Brain microvascular endothelial cell (primary cell): ENCODE data around the gene GPR150.

ENCODE experiments used
- DNase-seq: peaks from one replicate; pipeline ENCODE4 v3.0.0-alpha.2; 2020
- H3K27ac ChIP-seq: fragments of 250-450 bp; sonication (Bioruptor Pico); 2 replicates; pipeline ENCODE4 v1.5.1; 2020; ENCODE audit warnings: mild to moderate bottlenecking, moderate library complexity
- H3K27me3 ChIP-seq: fragments of 250-450 bp; sonication (Bioruptor Pico); replicated peaks from 2 replicates; pipeline ENCODE4 v1.5.1; 2020; ENCODE audit warnings: mild to moderate bottlenecking
- H3K36me3 ChIP-seq: fragments of 250-450 bp; sonication (Bioruptor Pico); replicated peaks from 2 replicates; pipeline ENCODE4 v1.5.1; 2020; ENCODE audit warnings: mild to moderate bottlenecking
- H3K4me3 ChIP-seq: 2 replicates; pipeline ENCODE4 v1.5.1; 2011; ENCODE audit warnings: low read depth, mild to moderate bottlenecking, control low read depth, low read length, moderate library complexity
- CTCF ChIP-seq: IDR thresholded peaks from 2 replicates; pipeline ENCODE4 v1.5.1; 2011; ENCODE audit warnings: low read depth, mild to moderate bottlenecking, moderate library complexity, low read length, control low read depth, inconsistent platforms; ENCODE audit errors: missing control alignments
- in situ Hi-C: cut with HindIII; loops from 2 replicates; pipeline ENCODE4 v1.10.0; 2017; ENCODE audit warnings: low sequenced_read_pairs, low pct_ligation_motif_present

GPR150 gene

GRCh38 chr5:95667678-95668077 is 47.8 kb downstream of the GPR150 start:
- no peak overlapping the region for H3K27ac ChIP-seq
- no peaks in the 10 kb centered on the region for H3K36me3 ChIP-seq
- in situ Hi-C loops: loop anchor here (25.0 kb wide), 1 partner anchor 170 kb away; no protein-coding TSS in a partner anchor
- no peaks in the 10 kb centered on the region for H3K27me3 ChIP-seq
- no peak overlapping the region for H3K4me3 ChIP-seq
- DNase-seq: no peak
- TF ChIP-seq CTCF: no peak

DNA sequence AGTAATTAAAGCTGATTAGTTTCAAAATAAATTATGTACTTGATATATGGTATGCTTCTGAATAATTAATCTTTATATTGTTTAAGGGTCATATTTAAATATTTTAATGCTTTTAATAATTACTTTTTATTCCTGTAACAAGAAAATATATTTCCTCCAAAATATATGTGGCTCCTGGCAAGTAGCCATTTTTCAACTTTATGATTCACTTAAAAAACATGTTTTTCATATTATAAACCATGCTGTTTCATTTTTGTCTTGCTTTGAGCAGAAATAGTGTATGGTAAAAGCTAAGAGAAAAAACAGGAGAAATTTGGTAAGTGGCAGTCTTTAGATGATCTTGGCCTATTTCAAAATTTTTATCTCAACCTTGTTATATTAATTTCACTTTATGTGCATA is 48.3 kb downstream of the GPR150 start:
- DNase-seq: no peak
- H3K4me3 ChIP-seq: no peak overlapping the region
- H3K36me3 ChIP-seq: no peaks in the 10 kb centered on the region
- in situ Hi-C loops: loop anchor here (25.0 kb wide), 1 partner anchor 169 kb away; no protein-coding TSS in a partner anchor
- TF ChIP-seq CTCF: no peak
- peak overlapping the region; percentile 71 for H3K27ac ChIP-seq
- no peaks in the 10 kb centered on the region for H3K27me3 ChIP-seq

DNA sequence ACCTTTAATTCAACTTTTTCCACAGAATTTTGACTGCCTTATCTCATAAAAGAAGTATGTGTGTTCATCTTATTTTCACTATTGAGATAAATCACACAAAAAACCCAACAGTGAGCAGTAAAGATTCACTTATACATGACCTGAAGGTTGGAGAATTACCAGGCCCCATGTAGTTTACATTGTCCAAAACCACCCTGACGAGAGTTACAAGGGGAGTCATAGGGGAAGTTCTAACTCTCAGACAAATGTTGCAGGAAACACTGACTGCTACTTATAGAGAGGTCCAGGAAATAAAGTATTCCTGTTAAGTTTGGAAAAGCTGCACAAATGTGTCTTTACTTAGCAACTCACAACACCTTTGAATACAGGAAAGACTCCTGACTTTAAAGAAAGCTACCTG is 48.8 kb downstream of the GPR150 start:
- H3K27ac ChIP-seq: peak overlapping the region; percentile 71
- no peak overlapping the region for H3K4me3 ChIP-seq
- no peaks in the 10 kb centered on the region for H3K27me3 ChIP-seq
- DNase-seq: no peak
- TF ChIP-seq CTCF: no peak
- H3K36me3 ChIP-seq: no peaks in the 10 kb centered on the region
- in situ Hi-C loops: loop anchor here (25.0 kb wide), 1 partner anchor 169 kb away; no protein-coding TSS in a partner anchor

DNA sequence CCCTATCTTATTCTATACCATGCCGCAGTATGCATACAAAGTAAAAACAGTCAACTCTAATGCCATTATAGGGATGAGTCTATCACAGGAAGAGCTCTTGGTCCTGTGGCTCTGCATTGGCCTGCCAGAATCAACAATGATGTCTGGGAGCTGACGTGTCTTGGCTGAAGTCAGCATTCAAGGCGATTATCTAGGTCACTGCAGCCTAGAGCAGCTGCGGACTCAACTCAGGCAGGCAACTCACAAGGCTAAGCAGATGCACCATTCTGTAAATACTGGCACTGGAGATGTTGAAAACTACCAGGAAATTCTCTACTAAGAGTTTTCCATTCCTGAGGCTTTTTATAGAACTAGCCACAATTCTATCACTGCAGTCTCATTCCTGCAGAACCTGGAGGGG is 49.7 kb downstream of the GPR150 start:
- in situ Hi-C loops: loop anchor here (25.0 kb wide), 1 partner anchor 168 kb away; no protein-coding TSS in a partner anchor
- no peaks in the 10 kb centered on the region for H3K36me3 ChIP-seq
- H3K4me3 ChIP-seq: no peak overlapping the region
- H3K27ac ChIP-seq: peak overlapping the region; percentile 71
- DNase-seq: peak; percentile 98
- no peak for TF ChIP-seq CTCF
- H3K27me3 ChIP-seq: no peaks in the 10 kb centered on the region

DNA sequence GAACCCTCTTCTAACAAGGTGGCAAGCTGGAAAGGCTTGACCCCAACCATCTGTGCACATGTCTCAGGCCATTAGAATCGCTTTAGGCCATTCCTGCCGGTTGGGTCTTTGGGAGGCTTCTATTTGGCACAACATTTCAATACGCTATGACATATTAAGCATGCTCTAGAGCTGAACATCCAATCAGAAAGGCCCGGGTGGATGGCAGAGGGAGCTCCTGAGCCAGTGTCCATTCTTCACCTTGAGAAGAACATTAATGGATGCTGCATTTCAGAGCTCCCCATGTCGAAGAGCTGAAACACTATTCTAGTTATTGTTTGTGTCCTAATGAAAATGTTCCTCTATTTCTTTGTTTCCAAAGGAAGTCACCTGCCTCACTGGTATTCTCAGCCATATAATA is 50.1 kb downstream of the GPR150 start:
- H3K27me3 ChIP-seq: no peaks in the 10 kb centered on the region
- H3K27ac ChIP-seq: peak overlapping the region; percentile 54
- H3K4me3 ChIP-seq: no peak overlapping the region
- peak; percentile 4 for DNase-seq
- TF ChIP-seq CTCF: no peak
- H3K36me3 ChIP-seq: no peaks in the 10 kb centered on the region
- in situ Hi-C loops: loop anchor here (25.0 kb wide), 1 partner anchor 167 kb away; no protein-coding TSS in a partner anchor

- TF ChIP-seq CTCF: no peak
- in situ Hi-C loops: loop anchor here (25.0 kb wide), 1 partner anchor 167 kb away; no protein-coding TSS in a partner anchor
- Histone ChIP-seq H3K27me3 (no peaks in the 10 kb centered on the region), H3K36me3 (no peaks in the 10 kb centered on the region), H3K27ac (no peak overlapping the region), H3K4me3 (no peak overlapping the region)
- DNase-seq: peak; percentile 18
These were observed 50.7 kb downstream of the GPR150 start for GRCh38 chr5:95670568-95670967.
